ENCODE data around the gene INTS6.

Gene INTS6

GRCh38 chr13:51346397-51346796, 106.4 kb downstream of the INTS6 start:
- no peak for DNase-seq (ENCODE audit: low read depth, low spot score)

GRCh38 chr13:51343475-51343874, 109.4 kb downstream of the INTS6 start:
- DNase-seq (ENCODE audit: low read depth, low spot score): no peak

GRCh38 chr13:51342706-51343105, 110.1 kb downstream of the INTS6 start:
- DNase-seq (ENCODE audit: low read depth, low spot score): peak; percentile 44

GRCh38 chr13:51341791-51342190, 111.0 kb downstream of the INTS6 start:
- DNase-seq (ENCODE audit: low read depth, low spot score): no peak

GRCh38 chr13:51341232-51341631, 111.6 kb downstream of the INTS6 start:
- no peak for DNase-seq (ENCODE audit: low read depth, low spot score)

GRCh38 chr13:51339952-51340732, 112.7 kb downstream of the INTS6 start:
- DNase-seq (ENCODE audit: low read depth, low spot score): no peak

- DNase-seq (ENCODE audit: low read depth, low spot score): no peak
Measured at GRCh38 chr13:51339354-51339753, 113.5 kb downstream of the INTS6 start, which contains the start of gene SERPINE3. TSS of gene SERPINE3 (plus strand) at chr13:51339691. CDS start at chr13:51341092, 1,401 bp downstream.

- DNase-seq (ENCODE audit: low read depth, low spot score): no peak
Measured at GRCh38 chr13:51336746-51337145, 116.1 kb downstream of the INTS6 start.

- DNase-seq (ENCODE audit: low read depth, low spot score): no peak
Measured at GRCh38 chr13:51333826-51334225, 119.0 kb downstream of the INTS6 start.

GRCh38 chr13:51333421-51333820, 119.4 kb downstream of the INTS6 start:
- no peak for DNase-seq (ENCODE audit: low read depth, low spot score)

- no peak for DNase-seq (ENCODE audit: low read depth, low spot score)
Measured at GRCh38 chr13:51332566-51333361, 120.1 kb downstream of the INTS6 start.

GRCh38 chr13:51331354-51331861, 121.4 kb downstream of the INTS6 start:
- DNase-seq (ENCODE audit: low read depth, low spot score): peak; percentile 38

- DNase-seq (ENCODE audit: low read depth, low spot score): peak; percentile 95
Measured at GRCh38 chr13:51330791-51331190, 122.0 kb downstream of the INTS6 start.

GRCh38 chr13:51329606-51330005, 123.2 kb downstream of the INTS6 start:
- DNase-seq (ENCODE audit: low read depth, low spot score): peak; percentile 41

GRCh38 chr13:51328488-51328887, 124.3 kb downstream of the INTS6 start:
- DNase-seq (ENCODE audit: low read depth, low spot score): peak; percentile 60

GRCh38 chr13:51327961-51328360, 124.9 kb downstream of the INTS6 start:
- DNase-seq (ENCODE audit: low read depth, low spot score): no peak

GRCh38 chr13:51326777-51327176, 126.1 kb downstream of the INTS6 start:
- no peak for DNase-seq (ENCODE audit: low read depth, low spot score)

GRCh38 chr13:51325837-51326236, 127.0 kb downstream of the INTS6 start:
- no peak for DNase-seq (ENCODE audit: low read depth, low spot score)

- DNase-seq (ENCODE audit: low read depth, low spot score): peak; percentile 73
Measured at GRCh38 chr13:51324714-51325420, 128.0 kb downstream of the INTS6 start.

- DNase-seq (ENCODE audit: low read depth, low spot score): no peak
Measured at GRCh38 chr13:51323824-51324511, 128.9 kb downstream of the INTS6 start.

- no peak for DNase-seq (ENCODE audit: low read depth, low spot score)
Measured at GRCh38 chr13:51322826-51323225, 130.0 kb downstream of the INTS6 start.
